OCI-M2 (cell line): ENCODE results near the gene GAS7.

ENCODE experiments used
- DNase-seq: peaks from one replicate; lab custom pipeline; 2025; ENCODE audit not compliant: unreplicated experiment; lab: John Stamatoyannopoulos, UW

The GAS7 gene

GRCh38 chr17:10136258-10136981 is 62.0 kb downstream of the GAS7 start:
- DNase-seq: no peak

- DNase-seq: no peak
These were observed 62.7 kb downstream of the GAS7 start for GRCh38 chr17:10135539-10136257.

GRCh38 chr17:10130677-10131076 is 67.7 kb downstream of the GAS7 start:
- no peak for DNase-seq

GRCh38 chr17:10130263-10130662 is 68.1 kb downstream of the GAS7 start:
- DNase-seq: no peak

GRCh38 chr17:10127819-10128425 is 70.5 kb downstream of the GAS7 start:
- DNase-seq: no peak

- no peak for DNase-seq
These were observed 71.5 kb downstream of the GAS7 start for GRCh38 chr17:10126616-10127501.

GRCh38 chr17:10126276-10126615 is 72.2 kb downstream of the GAS7 start:
- DNase-seq: no peak

GRCh38 chr17:10125531-10126275 is 72.7 kb downstream of the GAS7 start:
- DNase-seq: no peak

- no peak for DNase-seq
These were observed 75.3 kb downstream of the GAS7 start for GRCh38 chr17:10123093-10123492.

GRCh38 chr17:10121971-10122707 is 76.3 kb downstream of the GAS7 start:
- DNase-seq: no peak

GRCh38 chr17:10120749-10121148 is 77.7 kb downstream of the GAS7 start:
- DNase-seq: no peak

- DNase-seq: no peak
These were observed 78.3 kb downstream of the GAS7 start for GRCh38 chr17:10120109-10120485.

- DNase-seq: no peak
These were observed 79.0 kb downstream of the GAS7 start for GRCh38 chr17:10119203-10120108.

GRCh38 chr17:10118788-10119130 is 79.6 kb downstream of the GAS7 start:
- DNase-seq: no peak

- DNase-seq: no peak
These were observed 80.8 kb downstream of the GAS7 start for GRCh38 chr17:10117581-10118001.

GRCh38 chr17:10116753-10117420 is 81.5 kb downstream of the GAS7 start:
- no peak for DNase-seq

GRCh38 chr17:10116267-10116666 is 82.1 kb downstream of the GAS7 start:
- DNase-seq: no peak

GRCh38 chr17:10115536-10115932 is 82.9 kb downstream of the GAS7 start:
- DNase-seq: no peak
